M059J (cell line): ENCODE results near the gene TMEM198. TPM values are rescaled to one million over a fixed set of nuclear protein-coding genes. Genes with fewer than 3 reads are reported as not detected.

Source experiments
- DNase-seq: peaks from one replicate; pipeline ENCODE4 v3.0.0-alpha.2; 2012; ENCODE audit warnings: low read depth
- total RNA-seq: library from RNA; depleted of rRNA; stranded (reverse); fragments of >200 nt; shearing (Covaris generic); gene quantifications from 2 replicates; pipeline ENCODE4 v1.2.3, GENCODE V29; 2014

TMEM198 gene
- total RNA-seq, 1 experiment from 2014 or later: 3.5 TPM

- DNase-seq: no peak
These were observed 17.3 kb upstream of the TMEM198 start for GRCh38 chr2:219526320-219527075.

- peak; percentile 20 for DNase-seq
These were observed 16.8 kb upstream of the TMEM198 start for GRCh38 chr2:219527076-219527394.

GRCh38 chr2:219527472-219527871 is 16.4 kb upstream of the TMEM198 start:
- no peak for DNase-seq

GRCh38 chr2:219530048-219530963 is 13.5 kb upstream of the TMEM198 start:
- peak; percentile 70 for DNase-seq

DNA sequence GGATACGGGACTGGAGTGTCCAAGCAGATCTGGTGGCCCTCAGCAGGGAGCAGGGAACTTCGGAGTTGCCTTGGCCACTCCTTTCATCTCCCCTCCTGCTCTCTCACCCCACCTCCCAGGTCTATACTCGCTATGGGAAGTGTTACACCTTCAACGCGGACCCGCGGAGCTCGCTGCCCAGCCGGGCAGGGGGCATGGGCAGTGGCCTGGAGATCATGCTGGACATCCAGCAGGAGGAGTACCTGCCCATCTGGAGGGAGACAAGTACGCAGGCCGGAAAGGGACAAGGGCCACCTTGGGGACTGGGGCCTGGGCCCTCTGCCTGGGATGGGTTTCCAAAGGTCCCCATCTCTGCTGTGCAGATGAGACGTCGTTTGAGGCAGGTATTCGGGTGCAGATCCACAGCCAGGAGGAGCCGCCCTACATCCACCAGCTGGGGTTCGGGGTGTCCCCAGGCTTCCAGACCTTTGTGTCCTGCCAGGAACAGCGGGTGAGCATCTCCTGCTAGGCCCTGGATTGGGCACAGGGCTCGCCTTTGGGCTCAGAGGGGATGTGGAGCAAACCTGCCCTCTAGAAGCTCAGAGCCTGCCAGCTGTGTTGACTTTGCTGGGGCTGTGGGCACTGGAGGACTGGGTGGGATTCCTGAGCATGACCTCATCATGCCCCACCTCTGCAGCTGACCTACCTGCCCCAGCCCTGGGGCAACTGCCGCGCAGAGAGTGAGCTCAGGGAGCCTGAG is 12.0 kb upstream of the TMEM198 start:
- DNase-seq: no peak

DNA sequence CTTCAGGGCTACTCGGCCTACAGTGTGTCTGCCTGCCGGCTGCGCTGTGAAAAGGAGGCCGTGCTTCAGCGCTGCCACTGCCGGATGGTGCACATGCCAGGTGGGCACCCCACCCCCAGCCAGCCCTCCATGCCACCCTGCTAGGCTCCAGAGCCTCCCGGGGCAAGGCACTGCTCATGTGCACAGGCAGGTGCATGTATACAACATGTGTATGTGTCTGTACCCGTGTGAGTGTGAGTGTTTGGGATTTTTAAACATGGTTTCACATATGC is 11.5 kb upstream of the TMEM198 start:
- DNase-seq: no peak

- no peak for DNase-seq
These were observed 9.7 kb upstream of the TMEM198 start for GRCh38 chr2:219533930-219534661.

- DNase-seq: no peak
These were observed 7.4 kb upstream of the TMEM198 start for GRCh38 chr2:219536425-219536824.

- no peak for DNase-seq
These were observed 6.9 kb upstream of the TMEM198 start for GRCh38 chr2:219536967-219537366.

DNA sequence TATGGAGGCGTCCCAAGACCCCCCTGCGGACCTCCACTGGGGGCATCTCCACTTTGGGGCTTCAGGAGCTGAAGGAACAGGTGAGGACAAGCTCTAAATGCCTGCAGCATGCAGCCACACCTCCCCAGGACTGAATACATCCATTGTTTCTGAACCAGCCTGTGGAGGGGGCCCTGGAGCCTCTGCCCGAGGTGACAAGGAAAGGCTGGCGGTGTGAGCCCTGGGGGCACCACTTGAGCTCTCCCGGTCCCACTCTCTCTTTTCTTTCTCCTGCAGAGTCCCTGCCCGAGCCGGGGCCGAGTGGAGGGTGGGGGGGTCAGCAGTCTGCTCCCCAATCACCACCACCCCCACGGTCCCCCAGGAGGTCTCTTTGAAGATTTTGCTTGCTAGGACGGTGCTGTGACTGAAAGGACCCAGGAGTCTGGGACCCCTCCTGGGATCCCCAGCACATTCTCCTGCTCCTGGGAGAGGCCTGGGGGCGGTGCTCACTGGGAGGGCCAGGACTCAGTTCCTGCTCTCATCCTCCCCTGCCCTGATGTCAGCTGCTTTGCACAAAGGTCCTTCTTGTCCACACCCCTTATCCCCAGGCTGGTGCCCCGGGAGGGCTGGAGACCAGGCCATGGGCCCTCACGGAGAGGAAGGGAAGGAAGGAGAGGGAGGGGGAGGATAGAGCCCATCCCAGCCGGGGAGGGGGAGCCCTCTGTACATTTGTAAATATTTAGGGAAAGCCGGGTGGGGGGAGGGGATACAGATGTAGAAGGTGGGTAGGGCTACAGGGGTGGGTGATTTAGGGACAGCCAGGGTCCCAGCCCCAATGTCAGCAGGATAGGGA is 6.0 kb upstream of the TMEM198 start:
- DNase-seq: no peak

GRCh38 chr2:219538504-219538951 is 5.3 kb upstream of the TMEM198 start:
- no peak for DNase-seq

GRCh38 chr2:219538956-219539788 is 4.7 kb upstream of the TMEM198 start:
- no peak for DNase-seq

GRCh38 chr2:219539926-219540678 is 3.7 kb upstream of the TMEM198 start:
- no peak for DNase-seq

DNA sequence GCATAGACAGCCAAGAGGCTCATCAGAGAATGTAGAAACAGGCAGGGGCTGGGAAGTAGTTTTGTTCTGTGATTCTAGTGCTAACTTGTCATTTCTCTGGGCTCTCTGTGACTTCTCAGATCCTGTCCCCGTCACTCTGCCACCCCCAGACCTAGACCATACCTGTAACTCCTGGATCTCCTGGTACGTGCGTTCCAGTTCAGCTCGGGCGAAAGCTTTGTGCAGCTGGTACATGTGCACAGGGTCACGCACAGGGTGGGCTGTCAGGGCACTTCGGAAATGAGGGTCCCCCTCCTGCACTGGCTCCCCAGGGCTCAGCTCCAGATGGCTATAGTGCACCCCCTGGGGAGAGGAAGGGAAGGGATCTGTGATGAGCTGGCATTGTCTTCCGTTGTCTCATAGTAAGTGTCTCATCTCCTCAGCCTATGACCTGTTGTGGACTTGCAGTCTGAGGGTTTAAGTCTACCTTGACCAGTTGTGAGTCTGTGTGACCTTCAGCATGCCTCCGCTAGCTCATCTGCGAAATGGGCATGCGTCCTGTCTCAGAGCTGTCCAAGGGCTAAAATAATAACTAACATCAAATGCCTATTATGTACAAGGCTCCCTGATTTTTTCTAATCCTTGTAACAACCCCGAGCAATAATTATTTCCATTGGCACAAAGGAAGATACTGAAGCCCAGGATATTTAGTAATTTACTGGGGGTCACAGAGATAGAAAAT is 2.9 kb upstream of the TMEM198 start:
- no peak for DNase-seq

DNA sequence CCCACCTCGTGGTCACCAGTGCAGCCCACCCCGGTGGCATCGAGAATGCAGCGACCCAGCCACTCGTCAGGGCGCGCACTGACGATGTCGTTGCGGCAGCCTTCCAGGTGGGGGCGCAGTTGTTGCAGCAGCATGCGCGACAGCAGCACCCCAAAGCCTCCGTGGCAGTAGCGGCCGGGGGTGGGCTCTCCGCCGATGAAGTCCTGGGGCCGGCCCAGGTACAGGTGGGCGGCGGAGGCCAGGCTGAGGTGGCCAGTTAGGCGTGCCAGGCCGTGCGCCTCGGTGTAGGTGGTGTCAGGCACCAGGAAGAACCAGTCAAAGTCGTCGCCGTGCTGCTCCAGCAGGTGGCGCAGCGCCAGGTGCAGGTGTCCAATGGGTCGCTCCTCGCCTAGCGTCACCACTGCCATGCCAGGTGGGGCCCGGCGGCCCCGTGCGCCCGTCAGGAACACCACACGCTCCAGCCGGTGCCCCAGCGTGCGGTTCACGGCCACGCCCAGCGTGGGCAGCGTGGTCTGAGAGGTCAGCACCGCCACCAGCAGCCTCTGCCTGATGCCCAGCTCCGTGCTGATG is 2.1 kb upstream of the TMEM198 start:
- DNase-seq: no peak

DNA sequence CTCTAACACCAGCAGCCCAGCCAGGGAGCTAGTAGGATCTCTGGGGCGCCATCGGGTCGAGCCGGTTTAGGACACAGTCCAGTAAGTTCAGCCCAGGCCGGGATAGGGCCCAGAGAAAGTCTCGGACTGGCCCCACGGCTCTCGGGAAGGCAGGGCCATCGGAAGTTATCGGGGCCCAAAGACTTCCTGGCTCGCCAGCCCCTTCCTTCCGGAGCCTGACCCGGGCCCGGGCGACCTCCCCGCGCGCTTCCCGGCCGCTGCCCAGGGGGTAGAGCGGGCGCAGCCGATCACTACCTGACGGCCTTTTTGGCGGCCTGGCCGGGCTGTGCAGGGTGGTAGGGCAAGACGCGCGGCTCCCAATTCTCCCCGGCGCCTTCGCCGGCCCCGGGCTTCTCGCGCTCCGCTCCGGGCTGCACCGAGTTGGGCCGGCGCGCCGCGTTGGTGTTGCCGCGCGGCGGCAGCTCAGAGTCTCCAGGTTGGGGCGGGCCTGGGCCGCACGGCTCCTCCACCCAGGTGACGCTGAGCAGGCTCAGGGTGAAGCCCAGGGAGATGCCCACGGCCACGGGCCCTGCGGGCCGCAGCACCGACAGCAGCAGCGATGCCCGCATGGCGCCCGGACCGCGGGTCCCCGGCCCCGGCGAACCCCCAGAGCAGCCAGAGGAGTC is 765 bp upstream of the TMEM198 start:
- DNase-seq: peak; percentile 51

GRCh38 chr2:219544567-219544966 is 739 bp downstream of the TMEM198 start:
- no peak for DNase-seq
